ENCODE measurements around the gene CADPS2.

DNA sequence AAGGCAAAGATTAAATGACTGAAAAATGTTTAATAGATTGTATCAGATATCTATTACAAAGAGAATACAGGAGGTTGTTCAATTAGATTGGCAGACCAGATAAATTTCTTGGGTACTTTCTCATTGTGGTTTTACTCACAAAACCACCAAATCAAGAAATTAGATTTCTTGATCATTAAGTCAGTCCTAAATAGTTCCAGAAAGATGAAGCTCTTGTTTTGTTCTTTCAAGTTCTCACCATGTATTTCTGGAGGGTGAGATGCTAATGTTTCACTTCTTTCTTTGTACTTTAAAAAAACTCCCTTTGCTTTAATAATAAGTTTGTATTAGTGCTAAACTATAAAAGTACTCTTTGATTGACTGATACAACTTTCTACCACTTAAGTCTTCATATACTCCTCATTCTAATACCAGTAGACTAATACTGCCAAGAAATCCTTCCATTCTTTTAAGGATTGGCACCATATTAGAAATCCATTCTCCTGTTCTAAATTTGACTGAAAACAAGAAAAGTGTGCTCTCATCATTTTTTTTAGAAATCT, 256.8 kb downstream of the CADPS2 start:
- TF ChIP-seq, protein P1, sequence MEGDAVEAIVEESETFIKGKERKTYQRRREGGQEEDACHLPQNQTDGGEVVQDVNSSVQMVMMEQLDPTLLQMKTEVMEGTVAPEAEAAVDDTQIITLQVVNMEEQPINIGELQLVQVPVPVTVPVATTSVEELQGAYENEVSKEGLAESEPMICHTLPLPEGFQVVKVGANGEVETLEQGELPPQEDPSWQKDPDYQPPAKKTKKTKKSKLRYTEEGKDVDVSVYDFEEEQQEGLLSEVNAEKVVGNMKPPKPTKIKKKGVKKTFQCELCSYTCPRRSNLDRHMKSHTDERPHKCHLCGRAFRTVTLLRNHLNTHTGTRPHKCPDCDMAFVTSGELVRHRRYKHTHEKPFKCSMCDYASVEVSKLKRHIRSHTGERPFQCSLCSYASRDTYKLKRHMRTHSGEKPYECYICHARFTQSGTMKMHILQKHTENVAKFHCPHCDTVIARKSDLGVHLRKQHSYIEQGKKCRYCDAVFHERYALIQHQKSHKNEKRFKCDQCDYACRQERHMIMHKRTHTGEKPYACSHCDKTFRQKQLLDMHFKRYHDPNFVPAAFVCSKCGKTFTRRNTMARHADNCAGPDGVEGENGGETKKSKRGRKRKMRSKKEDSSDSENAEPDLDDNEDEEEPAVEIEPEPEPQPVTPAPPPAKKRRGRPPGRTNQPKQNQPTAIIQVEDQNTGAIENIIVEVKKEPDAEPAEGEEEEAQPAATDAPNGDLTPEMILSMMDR (IDR thresholded peaks at IDR 0.05): no peak
- TF ChIP-seq POLR2A (IDR thresholded peaks at IDR 0.05): no peak
